ENCODE data around the gene EIF5AL1. TPM values are rescaled to one million over a fixed set of nuclear protein-coding genes. Genes with fewer than 3 reads are reported as not detected.

Gene EIF5AL1
- total and polyA plus RNA-seq, 2 of the 8 experiments (the other 6 are each of a cell fraction or from before 2014, with no cell fraction given) = 1.7 to 2.2 TPM

GRCh38 chr10:79491143-79491835 is 21.0 kb upstream of the EIF5AL1 start (continued):
- TF ChIP-seq TAF7 (optimal IDR thresholded peaks at IDR 0.05; ENCODE audit: borderline replicate concordance, low read depth, low read length) (no peak), CBX5 (IDR thresholded peaks at IDR 0.05; ENCODE audit: low read depth, low read length) (no peak), CBX8 (IDR thresholded peaks at IDR 0.05; ENCODE audit: borderline replicate concordance, low read depth, low read length) (no peak), EP300 (IDR thresholded peaks at IDR 0.05; ENCODE audit: borderline replicate concordance in 1 of 2, low read depth in 2 of 2, low read length in 2 of 2) (no peak), SAP30 (IDR thresholded peaks at IDR 0.05; ENCODE audit: insufficient read depth, insufficient replicate concordance, low read length) (no peak), NANOG (IDR thresholded peaks at IDR 0.05; ENCODE audit: insufficient read depth, low read depth, low read length, poor library complexity, severe bottlenecking) (no peak), GABPA (IDR thresholded peaks at IDR 0.05; ENCODE audit: borderline replicate concordance, insufficient read depth, low read length) (no peak), RXRA (IDR thresholded peaks at IDR 0.05; ENCODE audit: insufficient read depth, low read depth, low read length) (no peak), CHD2 (IDR thresholded peaks at IDR 0.05; ENCODE audit: low read length) (no peak), SP2 (IDR thresholded peaks at IDR 0.05; ENCODE audit: low read length) (no peak), JUN (IDR thresholded peaks at IDR 0.05; ENCODE audit: low read depth, low read length) (no peak), SUZ12 (IDR thresholded peaks at IDR 0.05; ENCODE audit: low read length) (no peak), EGR1 (IDR thresholded peaks at IDR 0.05; ENCODE audit: borderline replicate concordance, low read depth, low read length) (no peak), RAD21 (IDR thresholded peaks at IDR 0.05 in 1 of 2, conservative IDR thresholded peaks at IDR 0.05 in 1 of 2; ENCODE audit: low read depth in 2 of 2, low read length in 2 of 2) (peak; percentile 27 to 28; a peak in 2 of 4 replicates), POLR2AphosphoS5 (IDR thresholded peaks at IDR 0.05; ENCODE audit: low read depth, low read length) (no peak)
